D721Med (cell line): Measurements from ENCODE around the gene ARRDC1.

Source experiments
- DNase-seq: peaks from one replicate; pipeline ENCODE4 v3.0.0; 2011; ENCODE audit warnings: low spot score; ENCODE audit not compliant: insufficient read length
- FAIRE-seq: peaks from 2 replicates; lab custom pipeline; 2011; peaks lifted over from hg19 to GRCh38; lab: Jason Lieb, UNC
- CTCF ChIP-seq: IDR thresholded peaks from 2 replicates; pipeline ENCODE4 v1.5.1; 2012; ENCODE audit warnings: mild to moderate bottlenecking, control low read depth; ENCODE audit not compliant: insufficient read depth; ENCODE audit errors: missing control alignments

ARRDC1 gene

GRCh38 chr9:137586854-137587253 is 18.6 kb upstream of the ARRDC1 start:
- TF ChIP-seq CTCF = no peak
- FAIRE-seq = no peak
- DNase-seq = no peak

- TF ChIP-seq CTCF = no peak
Observed at GRCh38 chr9:137588311-137588710, 17.2 kb upstream of the ARRDC1 start.

GRCh38 chr9:137588891-137589290 is 16.6 kb upstream of the ARRDC1 start:
- DNase-seq = no peak
- no peak for TF ChIP-seq CTCF
- FAIRE-seq = no peak

More at GRCh38 chr9:137588311-137588710, 17.2 kb upstream of the ARRDC1 start:
- no peak for DNase-seq
- FAIRE-seq = no peak

GRCh38 chr9:137589441-137590122 is 15.9 kb upstream of the ARRDC1 start:
- no peak for TF ChIP-seq CTCF
- FAIRE-seq (no peak), DNase-seq (no peak)

GRCh38 chr9:137590123-137590468 is 15.4 kb upstream of the ARRDC1 start:
- no peak for TF ChIP-seq CTCF
- DNase-seq (no peak), FAIRE-seq (no peak)

GRCh38 chr9:137590469-137591383 is 14.8 kb upstream of the ARRDC1 start, which contains the start of gene ZMYND19:
TSS of gene ZMYND19 (minus strand) at chr9:137590512. CDS start at chr9:137590263, 249 bp downstream.
- no peak for TF ChIP-seq CTCF
- no peak for FAIRE-seq
- DNase-seq = peak; percentile 98
